ENCODE data around the gene UBD. TPM values are rescaled to one million over a fixed set of nuclear protein-coding genes. Genes with fewer than 3 reads are reported as not detected.

The UBD gene
- polyA plus RNA-seq, 4 donors = 4.6 to 20.0 (median 17.0) TPM; not detected in 1

- no peak overlapping the region for H3K27ac ChIP-seq (ENCODE audit: low read depth in 1 of 3, low read length in 2 of 3)
- no peaks in the 10 kb centered on the region for H3K4me1 ChIP-seq (ENCODE audit: control insufficient read depth in 3 of 3, insufficient read depth in 2 of 3, low read depth in 1 of 3, low read length in 2 of 3)
- DNase-seq = no peak
- no peaks in the 10 kb centered on the region for H3K36me3 ChIP-seq (ENCODE audit: control insufficient read depth in 3 of 3, insufficient read depth in 2 of 3, low read depth in 1 of 3, low read length in 3 of 3)
- no peak overlapping the region for H3K4me3 ChIP-seq (ENCODE audit: low read depth in 1 of 3, low read length in 3 of 3)
- no peaks in the 10 kb centered on the region for H3K9me3 ChIP-seq (ENCODE audit: control insufficient read depth in 2 of 2, insufficient read depth in 1 of 2, low read depth in 1 of 2, low read length in 1 of 2)
- H3K27me3 ChIP-seq (ENCODE audit: control insufficient read depth in 3 of 3, insufficient read depth in 3 of 3, low read length in 3 of 3) = no peaks in the 10 kb centered on the region
- no peak for FAIRE-seq
- WGBS, 3 donors = 81 to 87% (median 82%) methylated on average over 3 of the region's 3 CpGs
Observed at GRCh38 chr6:29529956-29530355, 29.6 kb downstream of the UBD start.

- Histone ChIP-seq H3K9me3 (ENCODE audit: control insufficient read depth in 2 of 2, insufficient read depth in 1 of 2, low read depth in 1 of 2, low read length in 1 of 2) (no peaks in the 10 kb centered on the region), H3K4me3 (ENCODE audit: low read depth in 1 of 3, low read length in 3 of 3) (no peak overlapping the region), H3K4me1 (ENCODE audit: control insufficient read depth in 3 of 3, insufficient read depth in 2 of 3, low read depth in 1 of 3, low read length in 2 of 3) (no peaks in the 10 kb centered on the region), H3K27me3 (ENCODE audit: control insufficient read depth in 3 of 3, insufficient read depth in 3 of 3, low read length in 3 of 3) (no peaks in the 10 kb centered on the region), H3K27ac (ENCODE audit: low read depth in 1 of 3, low read length in 2 of 3) (no peak overlapping the region), H3K36me3 (ENCODE audit: control insufficient read depth in 3 of 3, insufficient read depth in 2 of 3, low read depth in 1 of 3, low read length in 3 of 3) (no peaks in the 10 kb centered on the region)
- DNase-seq (no peak), FAIRE-seq (no peak)
- WGBS, 3 donors = 75 to 87% (median 80%) methylated on average over 2 of the region's 2 CpGs
Observed at GRCh38 chr6:29528988-29529560, 30.5 kb downstream of the UBD start.

- no peaks in the 10 kb centered on the region for H3K9me3 ChIP-seq (ENCODE audit: control insufficient read depth in 2 of 2, insufficient read depth in 1 of 2, low read depth in 1 of 2, low read length in 1 of 2)
- H3K4me3 ChIP-seq (ENCODE audit: low read depth in 1 of 3, low read length in 3 of 3) = no peak overlapping the region
- WGBS, 3 donors = 55 to 69% (median 64%) methylated on average over 5 of the region's 5 CpGs
- no peaks in the 10 kb centered on the region for H3K27me3 ChIP-seq (ENCODE audit: control insufficient read depth in 3 of 3, insufficient read depth in 3 of 3, low read length in 3 of 3)
- no peak for FAIRE-seq
- H3K36me3 ChIP-seq (ENCODE audit: control insufficient read depth in 3 of 3, insufficient read depth in 2 of 3, low read depth in 1 of 3, low read length in 3 of 3) = no peaks in the 10 kb centered on the region
- no peak for DNase-seq
- no peak overlapping the region for H3K27ac ChIP-seq (ENCODE audit: low read depth in 1 of 3, low read length in 2 of 3)
- no peaks in the 10 kb centered on the region for H3K4me1 ChIP-seq (ENCODE audit: control insufficient read depth in 3 of 3, insufficient read depth in 2 of 3, low read depth in 1 of 3, low read length in 2 of 3)
Observed at GRCh38 chr6:29528300-29528931, 31.1 kb downstream of the UBD start.

GRCh38 chr6:29527564-29527963 lies 32.0 kb downstream of the UBD start:
- no peaks in the 10 kb centered on the region for H3K9me3 ChIP-seq (ENCODE audit: control insufficient read depth in 2 of 2, insufficient read depth in 1 of 2, low read depth in 1 of 2, low read length in 1 of 2)
- H3K4me3 ChIP-seq (ENCODE audit: low read depth in 1 of 3, low read length in 3 of 3) = no peak overlapping the region
- 52 to 73% (median 72%) methylated on average over 2 of the region's 2 CpGs for WGBS, 3 donors
- no peaks in the 10 kb centered on the region for H3K4me1 ChIP-seq (ENCODE audit: control insufficient read depth in 3 of 3, insufficient read depth in 2 of 3, low read depth in 1 of 3, low read length in 2 of 3)
- no peak overlapping the region for H3K27ac ChIP-seq (ENCODE audit: low read depth in 1 of 3, low read length in 2 of 3)
- no peaks in the 10 kb centered on the region for H3K36me3 ChIP-seq (ENCODE audit: control insufficient read depth in 3 of 3, insufficient read depth in 2 of 3, low read depth in 1 of 3, low read length in 3 of 3)
- FAIRE-seq (no peak), DNase-seq (no peak)
- no peaks in the 10 kb centered on the region for H3K27me3 ChIP-seq (ENCODE audit: control insufficient read depth in 3 of 3, insufficient read depth in 3 of 3, low read length in 3 of 3)

- FAIRE-seq (no peak), DNase-seq (no peak)
- Histone ChIP-seq H3K36me3 (ENCODE audit: control insufficient read depth in 3 of 3, insufficient read depth in 2 of 3, low read depth in 1 of 3, low read length in 3 of 3) (no peaks in the 10 kb centered on the region), H3K9me3 (ENCODE audit: control insufficient read depth in 2 of 2, insufficient read depth in 1 of 2, low read depth in 1 of 2, low read length in 1 of 2) (no peaks in the 10 kb centered on the region), H3K27ac (ENCODE audit: low read depth in 1 of 3, low read length in 2 of 3) (no peak overlapping the region), H3K4me1 (ENCODE audit: control insufficient read depth in 3 of 3, insufficient read depth in 2 of 3, low read depth in 1 of 3, low read length in 2 of 3) (no peaks in the 10 kb centered on the region), H3K4me3 (ENCODE audit: low read depth in 1 of 3, low read length in 3 of 3) (no peak overlapping the region), H3K27me3 (ENCODE audit: control insufficient read depth in 3 of 3, insufficient read depth in 3 of 3, low read length in 3 of 3) (no peaks in the 10 kb centered on the region)
- 88 to 92% (median 92%) methylated on average over 1 of the region's 1 CpG for WGBS, 3 donors
Observed at GRCh38 chr6:29527126-29527525, 32.4 kb downstream of the UBD start.

GRCh38 chr6:29525311-29525639 lies 34.3 kb downstream of the UBD start:
- no peak for DNase-seq
- H3K27me3 ChIP-seq (ENCODE audit: control insufficient read depth in 3 of 3, insufficient read depth in 3 of 3, low read length in 3 of 3) = peaks cover 0 to under 1% (median 0%) of the 10 kb centered on the region in 3 donors
- no peaks in the 10 kb centered on the region for H3K4me1 ChIP-seq (ENCODE audit: control insufficient read depth in 3 of 3, insufficient read depth in 2 of 3, low read depth in 1 of 3, low read length in 2 of 3)
- no peaks in the 10 kb centered on the region for H3K36me3 ChIP-seq (ENCODE audit: control insufficient read depth in 3 of 3, insufficient read depth in 2 of 3, low read depth in 1 of 3, low read length in 3 of 3)
- no peaks in the 10 kb centered on the region for H3K9me3 ChIP-seq (ENCODE audit: control insufficient read depth in 2 of 2, insufficient read depth in 1 of 2, low read depth in 1 of 2, low read length in 1 of 2)
- no peak for FAIRE-seq
- no peak overlapping the region for H3K4me3 ChIP-seq (ENCODE audit: low read depth in 1 of 3, low read length in 3 of 3)
- WGBS, 3 donors = 0% methylated on average over 1 of the region's 1 CpG
- no peak overlapping the region for H3K27ac ChIP-seq (ENCODE audit: low read depth in 1 of 3, low read length in 2 of 3)

GRCh38 chr6:29524444-29525310 lies 34.9 kb downstream of the UBD start:
- DNase-seq = no peak
- no peak for FAIRE-seq
- no peak overlapping the region for H3K27ac ChIP-seq (ENCODE audit: low read depth in 1 of 3, low read length in 2 of 3)
- no peaks in the 10 kb centered on the region for H3K36me3 ChIP-seq (ENCODE audit: control insufficient read depth in 3 of 3, insufficient read depth in 2 of 3, low read depth in 1 of 3, low read length in 3 of 3)
- no peak overlapping the region for H3K4me3 ChIP-seq (ENCODE audit: low read depth in 1 of 3, low read length in 3 of 3)
- H3K9me3 ChIP-seq (ENCODE audit: control insufficient read depth in 2 of 2, insufficient read depth in 1 of 2, low read depth in 1 of 2, low read length in 1 of 2) = no peaks in the 10 kb centered on the region
- 38 to 53% (median 47%) methylated on average over 7 of the region's 7 CpGs for WGBS, 3 donors
- H3K27me3 ChIP-seq (ENCODE audit: control insufficient read depth in 3 of 3, insufficient read depth in 3 of 3, low read length in 3 of 3) = peaks cover 0 to 3% (median 0%) of the 10 kb centered on the region in 3 donors
- no peaks in the 10 kb centered on the region for H3K4me1 ChIP-seq (ENCODE audit: control insufficient read depth in 3 of 3, insufficient read depth in 2 of 3, low read depth in 1 of 3, low read length in 2 of 3)

- DNase-seq (no peak), FAIRE-seq (no peak)
- Histone ChIP-seq H3K27ac (ENCODE audit: low read depth in 1 of 3, low read length in 2 of 3) (no peak overlapping the region), H3K9me3 (ENCODE audit: control insufficient read depth in 2 of 2, insufficient read depth in 1 of 2, low read depth in 1 of 2, low read length in 1 of 2) (no peaks in the 10 kb centered on the region), H3K27me3 (ENCODE audit: control insufficient read depth in 3 of 3, insufficient read depth in 3 of 3, low read length in 3 of 3) (peaks cover 0 to 3% (median 0%) of the 10 kb centered on the region in 3 donors), H3K4me3 (ENCODE audit: low read depth in 1 of 3, low read length in 3 of 3) (no peak overlapping the region), H3K4me1 (ENCODE audit: control insufficient read depth in 3 of 3, insufficient read depth in 2 of 3, low read depth in 1 of 3, low read length in 2 of 3) (no peaks in the 10 kb centered on the region), H3K36me3 (ENCODE audit: control insufficient read depth in 3 of 3, insufficient read depth in 2 of 3, low read depth in 1 of 3, low read length in 3 of 3) (no peaks in the 10 kb centered on the region)
- 27 to 54% (median 40%) methylated on average over 2 of the region's 2 CpGs for WGBS, 3 donors
Observed at GRCh38 chr6:29524044-29524443, 35.5 kb downstream of the UBD start.
